IMR-90 (cell line): ENCODE data around the gene ACKR4. TPM values are rescaled to one million over a fixed set of nuclear protein-coding genes. Genes with fewer than 3 reads are reported as not detected.

ENCODE experiments used
- ATAC-seq: fragments of 200-7000 bp; cut with Tn5 transposase; 2 replicates; pipeline ENCODE4 v1.9.1; 2020; ENCODE audit warnings: low read depth, mild to moderate bottlenecking, moderate library complexity
- BruUV-seq: library from RNA; stranded (reverse); fragments of 400-500 nt; replicated peaks from 2 replicates; lab custom pipeline; 2021; lab: Mats Ljungman, UMichigan
- CTCF ChIA-PET: fragments of 300-600 bp; formaldehyde crosslinking; extraction: SDS; loops from one replicate; lab custom pipeline; 2021; ENCODE audit warnings: antibody characterized with exemption; lab: Yijun Ruan, JAX
- POLR2A ChIA-PET: fragments of 300-600 bp; sonication (Branson Sonifier 250); formaldehyde crosslinking; loops from one replicate; lab custom pipeline; 2022; ENCODE audit warnings: antibody characterized with exemption; ENCODE audit not compliant: unreplicated experiment; lab: Charles Lee
- DNase-seq: peaks from one replicate; pipeline ENCODE4 v3.0.0; 2013
- H2AFZ ChIP-seq: replicated peaks from 2 replicates; pipeline ENCODE3; 2013; ENCODE audit warnings: low read length, mild to moderate bottlenecking; ENCODE audit not compliant: poor library complexity
- H2AK5ac ChIP-seq: 2 replicates; pipeline ENCODE4 v1.6.1; 2013; ENCODE audit warnings: low read depth, low read length, inconsistent platforms
- H2AK9ac ChIP-seq: replicated peaks from 2 replicates; pipeline ENCODE3; 2013; ENCODE audit warnings: mild to moderate bottlenecking, low read depth, low read length, moderate library complexity; ENCODE audit not compliant: poor library complexity
- H2BK120ac ChIP-seq: 2 replicates; pipeline ENCODE4 v1.6.1; 2013; ENCODE audit warnings: low read depth, low read length, inconsistent platforms
- H2BK15ac ChIP-seq: 3 replicates; pipeline ENCODE4 v1.6.1; 2013; ENCODE audit warnings: low read depth, low read length, inconsistent platforms
- H2BK20ac ChIP-seq: 2 replicates; pipeline ENCODE4 v1.6.1; 2013; ENCODE audit warnings: low read depth, mild to moderate bottlenecking, inconsistent platforms, low read length, moderate library complexity
- H2BK5ac ChIP-seq: 2 replicates; pipeline ENCODE4 v1.6.1; 2013; ENCODE audit warnings: mild to moderate bottlenecking, low read depth, low read length, inconsistent platforms; ENCODE audit not compliant: poor library complexity, severe bottlenecking
- H3K14ac ChIP-seq: replicated peaks from 2 replicates; pipeline ENCODE4 v1.6.1; 2013; ENCODE audit warnings: low read depth, low read length, inconsistent platforms
- H3K18ac ChIP-seq: 2 replicates; pipeline ENCODE4 v1.6.1; 2013; ENCODE audit warnings: low read depth, low read length, control low read depth
- H3K23ac ChIP-seq: 2 replicates; pipeline ENCODE4 v1.6.1; 2013; ENCODE audit warnings: low read depth, low read length, inconsistent platforms
- H3K27ac ChIP-seq: 2 replicates; pipeline ENCODE4 v1.5.1; 2013; ENCODE audit warnings: mild to moderate bottlenecking, control low read depth, low read length; ENCODE audit not compliant: insufficient read depth
- H3K27me3 ChIP-seq: 2 replicates; pipeline ENCODE4 v1.6.1; 2013; ENCODE audit warnings: low read length; ENCODE audit not compliant: control insufficient read depth, insufficient read depth
- H3K36me3 ChIP-seq: 2 replicates; pipeline ENCODE4 v1.6.1; 2013; ENCODE audit warnings: low read length, mixed read lengths; ENCODE audit not compliant: control insufficient read depth, insufficient read depth
- H3K4ac ChIP-seq: 2 replicates; pipeline ENCODE4 v1.6.1; 2013; ENCODE audit warnings: low read depth, low read length, inconsistent platforms
- H3K4me1 ChIP-seq: 2 replicates; pipeline ENCODE4 v1.6.1; 2013; ENCODE audit warnings: low read length, mixed read lengths; ENCODE audit not compliant: control insufficient read depth, insufficient read depth
- H3K4me2 ChIP-seq: 2 replicates; pipeline ENCODE4 v1.6.1; 2013; ENCODE audit warnings: low read depth, mild to moderate bottlenecking, control low read depth, low read length, moderate library complexity
- H3K4me3 ChIP-seq: 2 replicates; pipeline ENCODE4 v1.5.1; 2013; ENCODE audit warnings: low read depth, mild to moderate bottlenecking, control low read depth, low read length, moderate library complexity; ENCODE audit not compliant: insufficient read depth
- H3K56ac ChIP-seq: 2 replicates; pipeline ENCODE4 v1.6.1; 2013; ENCODE audit warnings: low read length, inconsistent platforms; ENCODE audit not compliant: insufficient read depth; ENCODE audit errors: extremely low read depth
- H3K79me1 ChIP-seq, 2 experiments: 2 replicates each; pipeline ENCODE4 v1.6.1; 2013; ENCODE audit warnings: low read length in 2 of 2, inconsistent platforms in 1 of 2, low read depth in 1 of 2
- H3K9ac ChIP-seq: 2 replicates; pipeline ENCODE4 v1.6.1; 2013; ENCODE audit warnings: low read depth, low read length, control low read depth
- H3K9me1 ChIP-seq: 2 replicates; pipeline ENCODE4 v1.6.1; 2013; ENCODE audit warnings: low read length, inconsistent platforms; ENCODE audit not compliant: insufficient read depth
- H3K9me3 ChIP-seq: 2 replicates; pipeline ENCODE4 v1.6.1; 2013; ENCODE audit warnings: low read length; ENCODE audit not compliant: control insufficient read depth, insufficient read depth
- H4K20me1 ChIP-seq: 2 replicates; pipeline ENCODE4 v1.6.1; 2013; ENCODE audit warnings: low read length, inconsistent platforms; ENCODE audit not compliant: insufficient read depth
- H4K5ac ChIP-seq: 2 replicates; pipeline ENCODE4 v1.6.1; 2013; ENCODE audit warnings: mild to moderate bottlenecking, low read depth, low read length, control low read depth
- H4K8ac ChIP-seq, 2 experiments: 2 replicates each; pipeline ENCODE4 v1.6.1; 2013; ENCODE audit warnings: low read depth in 2 of 2, low read length in 2 of 2, control low read depth in 1 of 2, inconsistent platforms in 1 of 2
- H4K91ac ChIP-seq: 2 replicates; pipeline ENCODE4 v1.6.1; 2013; ENCODE audit warnings: low read depth, low read length, inconsistent platforms; ENCODE audit not compliant: insufficient read depth
- BHLHE40 ChIP-seq: fragments of 150-350 bp; IDR thresholded peaks from 2 replicates; pipeline ENCODE4 v1.6.1; 2016; ENCODE audit warnings: mild to moderate bottlenecking, low read depth, low read length
- CEBPB ChIP-seq: IDR thresholded peaks from 2 replicates; pipeline ENCODE4 v1.6.1; 2012; ENCODE audit warnings: low read depth, low read length, improper control_type of control experiment
- CHD1 ChIP-seq: IDR thresholded peaks from 2 replicates; pipeline ENCODE4 v1.6.1; 2012; ENCODE audit warnings: low read depth, low read length, improper control_type of control experiment
- CTCF ChIP-seq: conservative IDR thresholded peaks from 2 replicates; pipeline ENCODE4 v1.5.1; 2012; ENCODE audit warnings: mild to moderate bottlenecking, low read depth, low read length, improper control_type of control experiment
- MAZ ChIP-seq: IDR thresholded peaks from 2 replicates; pipeline ENCODE4 v1.6.1; 2012; ENCODE audit warnings: low read depth, mild to moderate bottlenecking, low read length, improper control_type of control experiment, moderate library complexity, borderline replicate concordance
- MXI1 ChIP-seq: IDR thresholded peaks from 2 replicates; pipeline ENCODE4 v1.6.1; 2012; ENCODE audit warnings: low read depth, mild to moderate bottlenecking, low read length, moderate library complexity, borderline replicate concordance
- POLR2A ChIP-seq: IDR thresholded peaks from 2 replicates; pipeline ENCODE4 v1.6.1; 2012; ENCODE audit warnings: mild to moderate bottlenecking, low read depth, low read length
- RAD21 ChIP-seq: IDR thresholded peaks from 2 replicates; pipeline ENCODE4 v1.6.1; 2012; ENCODE audit warnings: low read length, improper control_type of control experiment
- RCOR1 ChIP-seq: IDR thresholded peaks from 2 replicates; pipeline ENCODE4 v1.6.1; 2012; ENCODE audit warnings: mild to moderate bottlenecking, low read length, improper control_type of control experiment; ENCODE audit not compliant: insufficient replicate concordance
- SMC3 ChIP-seq: fragments of 150-350 bp; IDR thresholded peaks from 2 replicates; pipeline ENCODE4 v1.6.1; 2016; ENCODE audit warnings: low read depth, mild to moderate bottlenecking, antibody characterized with exemption, low read length, moderate library complexity
- whole genome bisulfite sequencing, 2 experiments: methylation state at CpG; one replicate each; pipeline versions ENCODE4 v1.1.5 to v1.1.7; 2013; ENCODE audit warnings: missing lambda C conversion rate in 2 of 2; ENCODE audit not compliant: insufficient read length in 1 of 2; ENCODE audit errors: extremely low coverage in 2 of 2; 5-methylcytosine and 5-hydroxymethylcytosine counted together
- dilution Hi-C: fragments of 300-500 bp; cut with HindIII; formaldehyde crosslinking; loops from one replicate; pipeline ENCODE4 v1.14.3; 2018; ENCODE audit warnings: low sequenced_read_pairs; ENCODE audit not compliant: unreplicated experiment
- in situ Hi-C: fragments of 300-500 bp; cut with MboI; formaldehyde crosslinking; loops from 3 replicates; pipeline ENCODE4 v1.14.3; 2019; ENCODE audit warnings: low sequenced_read_pairs, inconsistent platforms, mixed read lengths
- intact Hi-C: fragments of 100-400 bp; cut with micrococcal nuclease; formaldehyde crosslinking; loops from 2 replicates; pipeline ENCODE4 v1.10.0; 2022
- polyA plus RNA-seq, 3 experiments: library from polyadenylated mRNA; depleted of rRNA; stranded (reverse); fragments of >200 nt; gene quantifications; 2 replicates each; pipeline ENCODE4 v1.2.3, GENCODE V29; 2012; ENCODE audit warnings: low replicate concordance in 1 of 3
- total RNA-seq: library from RNA; depleted of rRNA; stranded (reverse); fragments of >200 nt; gene quantifications from 2 replicates; pipeline ENCODE4 v1.2.3, GENCODE V29; 2012
- TF ChIP-seq, protein P1 (sequence below): fragments of 150-350 bp; IDR thresholded peaks from 2 replicates; pipeline ENCODE4 v1.6.1; 2017; ENCODE audit warnings: mild to moderate bottlenecking, antibody characterized with exemption, low read length, low read depth

ACKR4 gene
- total and polyA plus RNA-seq, 2 of the 4 experiments (the other 2 are of a cell fraction), result 0.18 TPM; not detected in 1

DNA sequence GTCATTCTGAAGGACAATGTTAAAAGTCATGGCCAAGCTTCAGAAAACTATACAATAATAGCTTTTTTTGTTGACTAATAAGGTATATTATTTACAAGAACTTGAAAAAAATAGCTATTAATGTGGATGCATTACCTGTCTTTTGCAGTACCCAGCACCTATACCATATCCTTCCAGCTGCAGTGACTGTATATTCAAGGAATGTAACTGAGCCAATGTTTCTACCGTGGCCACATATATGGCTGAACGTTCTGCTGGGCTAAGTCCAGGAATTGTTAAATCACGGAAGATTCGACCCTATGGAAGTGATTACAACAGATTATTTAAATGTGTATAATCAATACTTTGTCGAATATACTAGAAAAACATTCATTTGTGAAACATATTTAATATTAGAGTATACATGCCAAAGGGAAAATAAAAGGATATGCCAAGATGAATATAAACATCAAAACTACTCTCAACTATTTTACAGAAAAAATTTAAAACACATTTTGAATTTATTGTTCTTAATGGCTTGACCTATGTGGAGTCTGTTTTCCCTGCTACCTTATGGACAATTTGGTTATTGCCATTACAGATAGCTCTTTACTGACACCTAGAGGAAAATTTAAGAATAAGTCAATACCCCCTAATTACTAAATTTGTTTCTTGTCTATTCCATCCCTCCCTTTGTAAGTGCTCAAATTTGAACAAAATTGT lies 44.9 kb downstream of the ACKR4 start:
- intact Hi-C loops, result loop anchor here (1.0 to 5.0 kb wide), 3 partner anchors 106 to 385 kb away; no protein-coding TSS in a partner anchor
- ATAC-seq (peak; percentile 72), DNase-seq (peak; percentile 67)
- H3K36me3 ChIP-seq, result peaks cover 3% of the 10 kb centered on the region; the same call in 1 of the 2 replicates
- no peaks in the 10 kb centered on the region; the same call in 1 of the 2 replicates for H3K9me1 ChIP-seq
- H2BK120ac ChIP-seq, result peak overlapping the region; percentile 75; the same call in 1 of the 2 replicates
- H4K91ac ChIP-seq, result peak overlapping the region; percentile 85
- no peak overlapping the region for H2AFZ ChIP-seq
- H2AK9ac ChIP-seq, result no peak overlapping the region
- peak overlapping the region; percentile 67 for H2BK5ac ChIP-seq
- H4K8ac ChIP-seq, result peak overlapping the region in 1 of 2 experiments; percentile 54; a peak in 1 of 4 replicates
- no peak overlapping the region for H3K9ac ChIP-seq
- no TSS peak for BruUV-seq
- no peak overlapping the region for H3K27ac ChIP-seq
- peak overlapping the region; percentile 91 for H2BK20ac ChIP-seq
- no peak overlapping the region for H3K56ac ChIP-seq
- H3K9me3 ChIP-seq, result no peaks in the 10 kb centered on the region
- H3K14ac ChIP-seq, result peak overlapping the region; percentile 81
- no CpG with 5 or more reads among the region's 5 CpGs for WGBS, 2 experiments
- ChIA-PET POLR2A (no interaction called here), CTCF (interaction anchor here (0.6 to 3.6 kb wide), 12 partner anchors 10 to 243 kb away, joined by 3 to 27 read pairs (median 3); partner anchors contain the start of gene DNAJC13)
- H2BK15ac ChIP-seq, result peak overlapping the region; percentile 80; the same call in 2 of the 3 replicates
- peaks cover 9% of the 10 kb centered on the region for H3K4me1 ChIP-seq
- TF ChIP-seq SMC3 (peak; percentile 86), CHD1 (no peak), MAZ (no peak), CEBPB (no peak), BHLHE40 (no peak), MXI1 (no peak), RAD21 (peak; percentile 86), POLR2A (0 out of 2 replicates have a peak, but pooled peaks have one; percentile 29), RCOR1 (no peak), CTCF (peak; percentile 86)
- TF ChIP-seq, protein P1, sequence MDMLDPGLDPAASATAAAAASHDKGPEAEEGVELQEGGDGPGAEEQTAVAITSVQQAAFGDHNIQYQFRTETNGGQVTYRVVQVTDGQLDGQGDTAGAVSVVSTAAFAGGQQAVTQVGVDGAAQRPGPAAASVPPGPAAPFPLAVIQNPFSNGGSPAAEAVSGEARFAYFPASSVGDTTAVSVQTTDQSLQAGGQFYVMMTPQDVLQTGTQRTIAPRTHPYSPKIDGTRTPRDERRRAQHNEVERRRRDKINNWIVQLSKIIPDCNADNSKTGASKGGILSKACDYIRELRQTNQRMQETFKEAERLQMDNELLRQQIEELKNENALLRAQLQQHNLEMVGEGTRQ, result no peak
- no peaks in the 10 kb centered on the region for H4K20me1 ChIP-seq
- dilution Hi-C loops, result loop anchor here (25.0 kb wide), 1 partner anchor 105 kb away; no protein-coding TSS in a partner anchor
- H4K5ac ChIP-seq, result no peak overlapping the region
- no peak overlapping the region for H3K4me3 ChIP-seq
- peak overlapping the region; percentile 91; the same call in 1 of the 2 replicates for H2AK5ac ChIP-seq
- H3K4me2 ChIP-seq, result no peak overlapping the region
- peaks cover 0 to 5% of the 10 kb centered on the region in 2 experiments; a peak in 1 of 4 replicates for H3K79me1 ChIP-seq
- H3K18ac ChIP-seq, result peak overlapping the region; percentile 55; the same call in 1 of the 2 replicates
- H3K4ac ChIP-seq, result peak overlapping the region; percentile 65
- H3K27me3 ChIP-seq, result no peaks in the 10 kb centered on the region
- no peak overlapping the region for H3K23ac ChIP-seq
- in situ Hi-C loops, result loop anchor here (25.0 kb wide), 1 partner anchor 380 kb away; no protein-coding TSS in a partner anchor
